Ascending aorta (tissue), 2 donors: ENCODE results near the gene GAD2. TPM values are rescaled to one million over a fixed set of nuclear protein-coding genes. Genes with fewer than 3 reads are reported as not detected.

Experiments
- DNase-seq, 2 donors: peaks; one replicate each; pipeline ENCODE4 v3.0.0-alpha.2; 2019; ENCODE audit warnings: low spot score in 2 of 2
- H3K27ac ChIP-seq, 2 donors: fragments of 200-600 bp; sonication (generic); one replicate each; pipeline ENCODE4 v1.5.1; 2016 to 2017; ENCODE audit warnings: mild to moderate bottlenecking in 1 of 2
- H3K27me3 ChIP-seq: fragments of 200-600 bp; sonication (generic); one replicate; pipeline ENCODE4 v1.5.1; 2017
- H3K36me3 ChIP-seq, 2 donors: fragments of 200-600 bp; sonication (generic); one replicate each; pipeline ENCODE4 v1.5.1; 2016
- H3K4me1 ChIP-seq, 2 donors: fragments of 200-600 bp; sonication (generic); one replicate each; pipeline ENCODE4 v1.5.1; 2016 to 2017; ENCODE audit warnings: mild to moderate bottlenecking in 1 of 2
- H3K4me3 ChIP-seq, 2 donors: fragments of 200-600 bp; sonication (generic); one replicate each; pipeline ENCODE4 v1.5.1; 2016 to 2017; ENCODE audit warnings: mild to moderate bottlenecking in 1 of 2
- H3K9me3 ChIP-seq, 2 donors: fragments of 200-600 bp; sonication (generic); one replicate each; pipeline ENCODE4 v1.5.1; 2016
- intact Hi-C: fragments of 100-400 bp; cut with DNase I; formaldehyde crosslinking; loops from one replicate; pipeline ENCODE4 v1.15.1; 2023
- total RNA-seq: library from RNA; depleted of rRNA; stranded (reverse); fragments of >200 nt; gene quantifications from one replicate; pipeline ENCODE4 v1.1.0, GENCODE V29; 2016
- TF ChIP-seq, protein P1 (sequence below), 3 experiments: fragments of 200-600 bp in 2 of 3; fragments of 450-650 bp in 1 of 3; sonication (generic) in 2 of 3; IDR thresholded peaks; one replicate each; pipeline ENCODE4 v1.5.1; 2016 to 2019; ENCODE audit warnings: antibody characterized with exemption in 3 of 3, mild to moderate bottlenecking in 1 of 3, moderate library complexity in 1 of 3

Gene GAD2
- total RNA-seq, 1 donor from 2014 or later: not detected

DNA sequence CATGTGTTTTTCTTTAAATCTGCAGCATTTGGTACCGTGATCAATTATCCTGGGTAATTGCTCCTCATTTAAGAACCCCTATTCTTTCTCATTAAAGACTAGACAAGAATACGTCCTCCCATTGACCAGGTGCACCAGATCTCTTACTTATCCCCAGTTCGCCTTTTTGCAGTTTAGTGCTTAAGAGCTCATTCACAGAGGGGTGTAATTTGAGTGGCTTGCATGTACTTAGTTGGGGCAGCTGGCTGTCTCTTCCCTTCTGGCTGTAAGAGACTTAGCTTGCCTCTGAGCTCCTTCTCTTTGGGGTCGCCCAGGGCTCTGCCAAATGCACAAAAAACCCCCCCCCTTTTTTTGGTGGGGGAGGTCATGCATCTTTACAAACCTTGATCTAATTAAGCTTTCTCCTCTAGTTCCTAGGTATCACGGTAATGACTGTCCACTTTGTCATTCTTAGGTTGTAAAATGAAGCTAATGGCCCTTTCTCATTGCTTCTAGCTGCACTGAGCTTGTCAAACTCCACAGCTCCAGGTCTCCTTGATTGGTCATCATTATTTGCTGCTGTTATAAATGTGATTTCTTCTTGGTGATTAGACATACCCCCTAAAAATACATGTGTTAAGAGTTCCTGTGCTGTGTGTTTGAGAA, 26.3 kb downstream of the GAD2 start:
- Histone ChIP-seq H3K4me1 (no peaks in the 10 kb centered on the region), H3K36me3 (no peaks in the 10 kb centered on the region), H3K27me3 (no peaks in the 10 kb centered on the region), H3K9me3 (no peaks in the 10 kb centered on the region), H3K4me3 (no peak overlapping the region), H3K27ac (no peak overlapping the region)
- TF ChIP-seq, protein P1, sequence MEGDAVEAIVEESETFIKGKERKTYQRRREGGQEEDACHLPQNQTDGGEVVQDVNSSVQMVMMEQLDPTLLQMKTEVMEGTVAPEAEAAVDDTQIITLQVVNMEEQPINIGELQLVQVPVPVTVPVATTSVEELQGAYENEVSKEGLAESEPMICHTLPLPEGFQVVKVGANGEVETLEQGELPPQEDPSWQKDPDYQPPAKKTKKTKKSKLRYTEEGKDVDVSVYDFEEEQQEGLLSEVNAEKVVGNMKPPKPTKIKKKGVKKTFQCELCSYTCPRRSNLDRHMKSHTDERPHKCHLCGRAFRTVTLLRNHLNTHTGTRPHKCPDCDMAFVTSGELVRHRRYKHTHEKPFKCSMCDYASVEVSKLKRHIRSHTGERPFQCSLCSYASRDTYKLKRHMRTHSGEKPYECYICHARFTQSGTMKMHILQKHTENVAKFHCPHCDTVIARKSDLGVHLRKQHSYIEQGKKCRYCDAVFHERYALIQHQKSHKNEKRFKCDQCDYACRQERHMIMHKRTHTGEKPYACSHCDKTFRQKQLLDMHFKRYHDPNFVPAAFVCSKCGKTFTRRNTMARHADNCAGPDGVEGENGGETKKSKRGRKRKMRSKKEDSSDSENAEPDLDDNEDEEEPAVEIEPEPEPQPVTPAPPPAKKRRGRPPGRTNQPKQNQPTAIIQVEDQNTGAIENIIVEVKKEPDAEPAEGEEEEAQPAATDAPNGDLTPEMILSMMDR (IDR thresholded peaks at IDR 0.05): no peak
- intact Hi-C loops: no loop called here
- no peak for DNase-seq

DNA sequence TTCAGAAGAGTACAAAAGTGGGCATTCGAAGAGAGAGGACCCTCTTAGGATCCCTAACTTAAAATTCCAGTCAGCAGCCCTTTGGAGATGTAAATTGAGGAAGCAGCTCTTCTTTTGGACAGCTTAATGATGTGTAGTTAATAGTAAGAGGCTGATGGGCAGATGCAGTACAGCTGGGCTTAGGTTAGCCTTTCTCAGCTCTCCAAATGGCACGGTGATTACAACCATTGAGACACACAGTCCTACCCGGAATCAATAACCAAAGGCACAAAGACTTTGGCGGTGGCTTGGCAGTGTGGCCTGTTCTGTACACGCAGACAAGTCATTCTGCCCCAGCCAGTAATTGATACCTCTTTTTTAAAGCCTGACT, 26.8 kb downstream of the GAD2 start:
- Histone ChIP-seq H3K4me1 (no peaks in the 10 kb centered on the region), H3K36me3 (no peaks in the 10 kb centered on the region), H3K27ac (no peak overlapping the region), H3K27me3 (no peaks in the 10 kb centered on the region), H3K9me3 (no peaks in the 10 kb centered on the region), H3K4me3 (no peak overlapping the region)
- TF ChIP-seq, protein P1 (IDR thresholded peaks at IDR 0.05): no peak
- no peak for DNase-seq
- intact Hi-C loops: no loop called here

DNA sequence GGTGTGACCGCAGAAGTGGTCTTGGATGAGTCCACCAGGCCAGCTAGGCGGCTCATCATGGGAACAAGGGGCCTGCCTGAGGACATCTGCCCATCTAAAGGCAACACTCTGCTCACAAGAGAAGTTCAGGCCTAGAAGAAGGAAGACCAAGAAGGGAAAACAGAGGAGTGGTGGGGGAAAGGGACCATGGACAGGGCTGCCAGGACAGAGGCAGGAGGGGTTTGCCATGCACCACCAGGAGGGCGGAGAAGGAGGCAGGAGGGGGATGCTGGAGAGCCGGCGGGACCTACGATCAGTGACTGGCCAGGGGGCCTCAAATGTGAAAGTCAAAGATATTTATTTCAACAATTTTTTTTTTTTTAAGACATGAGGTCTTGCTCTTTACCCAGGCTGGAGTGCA, 33.1 kb downstream of the GAD2 start:
- DNase-seq: no peak
- H3K4me1 ChIP-seq: no peaks in the 10 kb centered on the region
- intact Hi-C loops: no loop called here
- no peaks in the 10 kb centered on the region for H3K36me3 ChIP-seq
- TF ChIP-seq, protein P1 (IDR thresholded peaks at IDR 0.05): no peak
- H3K27ac ChIP-seq: no peak overlapping the region
- no peaks in the 10 kb centered on the region for H3K27me3 ChIP-seq
- no peak overlapping the region for H3K4me3 ChIP-seq
- no peaks in the 10 kb centered on the region for H3K9me3 ChIP-seq

DNA sequence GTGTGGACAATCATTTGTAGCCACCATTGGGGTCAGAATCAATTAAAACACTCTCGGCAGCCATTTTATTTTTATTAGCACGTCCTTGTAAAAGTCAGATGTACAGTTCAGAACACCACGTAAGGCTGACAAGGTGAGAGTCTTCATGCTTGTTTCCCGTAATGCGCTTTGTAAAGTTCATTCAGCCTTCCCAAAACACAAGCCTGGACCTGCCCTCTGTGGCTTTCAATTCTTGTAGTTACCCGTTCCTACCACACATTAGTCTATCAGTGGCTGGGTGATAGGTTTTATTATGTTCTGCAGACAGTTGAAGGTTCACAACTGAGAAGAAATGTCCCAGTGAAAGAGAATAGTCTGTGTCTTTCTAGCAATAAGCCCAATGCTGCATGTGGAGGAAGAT, 35.4 kb downstream of the GAD2 start:
- no peak for DNase-seq
- Histone ChIP-seq H3K27me3 (no peaks in the 10 kb centered on the region), H3K36me3 (no peaks in the 10 kb centered on the region), H3K27ac (no peak overlapping the region), H3K9me3 (no peaks in the 10 kb centered on the region), H3K4me3 (no peak overlapping the region), H3K4me1 (no peaks in the 10 kb centered on the region)
- TF ChIP-seq, protein P1 (IDR thresholded peaks at IDR 0.05): no peak
- intact Hi-C loops: no loop called here

DNA sequence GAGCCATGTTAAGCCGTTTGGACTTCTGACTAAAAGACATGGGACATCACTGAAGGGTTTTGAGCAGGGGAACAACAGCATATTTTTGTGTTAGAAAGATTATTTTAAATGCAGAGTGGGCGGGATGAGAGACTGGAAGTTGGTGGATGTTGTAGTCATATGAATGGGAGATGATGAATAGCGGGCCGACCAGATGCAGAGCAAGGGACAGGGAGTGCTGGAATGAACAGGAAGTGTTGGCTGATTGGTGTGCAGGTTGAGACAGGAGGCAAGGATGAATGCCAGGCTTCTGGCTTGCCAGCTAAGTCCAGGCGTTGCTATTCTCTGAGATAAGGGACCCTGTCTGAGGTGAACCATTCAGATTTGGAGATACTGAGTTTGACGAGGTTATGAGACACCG, 38.0 kb downstream of the GAD2 start:
- Histone ChIP-seq H3K27ac (no peak overlapping the region), H3K27me3 (no peaks in the 10 kb centered on the region), H3K9me3 (no peaks in the 10 kb centered on the region), H3K4me3 (no peak overlapping the region), H3K36me3 (no peaks in the 10 kb centered on the region), H3K4me1 (no peaks in the 10 kb centered on the region)
- no peak for DNase-seq
- intact Hi-C loops: no loop called here
- TF ChIP-seq, protein P1 (IDR thresholded peaks at IDR 0.05): no peak

DNA sequence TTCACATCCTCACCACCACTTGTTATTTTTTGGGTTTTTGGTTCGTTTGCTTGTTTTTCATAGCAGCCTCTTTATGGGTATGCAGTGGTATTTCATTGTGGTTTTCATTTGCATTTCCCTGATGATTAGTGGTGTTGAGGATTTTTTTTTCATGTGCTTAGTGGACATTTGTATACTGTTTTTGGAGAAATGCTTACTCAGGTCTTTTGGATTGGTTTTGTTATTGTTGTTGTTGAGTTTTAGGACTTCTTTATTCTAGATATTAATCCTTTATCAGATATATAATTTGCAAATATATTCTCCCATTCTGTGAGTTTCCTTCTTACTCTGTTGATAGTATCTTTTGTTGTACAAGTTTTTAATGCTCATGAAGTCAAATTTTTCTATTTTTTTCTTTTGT, 42.8 kb downstream of the GAD2 start:
- Histone ChIP-seq H3K4me3 (no peak overlapping the region), H3K27me3 (no peaks in the 10 kb centered on the region), H3K4me1 (no peaks in the 10 kb centered on the region), H3K36me3 (no peaks in the 10 kb centered on the region), H3K9me3 (no peaks in the 10 kb centered on the region), H3K27ac (no peak overlapping the region)
- intact Hi-C loops: no loop called here
- DNase-seq: no peak
- TF ChIP-seq, protein P1 (IDR thresholded peaks at IDR 0.05): no peak
